HL-60 (cell line): ENCODE measurements around the gene ATXN3.

Experiments
- GABPA ChIP-seq: IDR thresholded peaks from 2 replicates; pipeline ENCODE4 v1.6.1; 2012; ENCODE audit warnings: low read depth
- POLR2AphosphoS5 ChIP-seq: IDR thresholded peaks from 2 replicates; pipeline ENCODE4 v1.6.1; 2012; ENCODE audit warnings: low read depth
- TF ChIP-seq, protein P1 (sequence below): IDR thresholded peaks from one replicate; pipeline ENCODE4 v1.5.1; 2011; ENCODE audit warnings: low read length, control low read depth, inconsistent platforms; ENCODE audit not compliant: insufficient read depth
- TF ChIP-seq, protein P2 (sequence below): IDR thresholded peaks from 2 replicates; pipeline ENCODE4 v1.6.1; 2012; ENCODE audit warnings: low read depth; ENCODE audit not compliant: insufficient replicate concordance

DNA sequence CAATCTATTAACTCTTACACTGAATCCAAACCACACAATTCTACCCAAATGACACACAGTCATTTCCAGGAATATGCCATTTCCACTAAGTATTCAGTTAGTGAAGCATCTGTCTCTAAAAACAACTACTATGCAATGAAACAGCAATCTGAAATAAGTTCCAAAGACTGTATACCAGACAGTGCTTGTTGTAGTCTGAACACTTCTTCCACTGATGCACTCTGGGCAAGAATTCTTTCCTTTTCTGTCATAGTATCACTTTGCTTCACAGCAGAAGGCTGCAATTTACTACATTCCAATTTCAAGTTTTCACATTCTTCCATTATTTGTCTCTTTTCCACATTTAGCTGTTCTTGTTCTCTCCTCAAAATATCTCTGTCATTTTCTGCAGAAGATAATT lies 92.3 kb downstream of the ATXN3 start:
- TF ChIP-seq, protein P1, sequence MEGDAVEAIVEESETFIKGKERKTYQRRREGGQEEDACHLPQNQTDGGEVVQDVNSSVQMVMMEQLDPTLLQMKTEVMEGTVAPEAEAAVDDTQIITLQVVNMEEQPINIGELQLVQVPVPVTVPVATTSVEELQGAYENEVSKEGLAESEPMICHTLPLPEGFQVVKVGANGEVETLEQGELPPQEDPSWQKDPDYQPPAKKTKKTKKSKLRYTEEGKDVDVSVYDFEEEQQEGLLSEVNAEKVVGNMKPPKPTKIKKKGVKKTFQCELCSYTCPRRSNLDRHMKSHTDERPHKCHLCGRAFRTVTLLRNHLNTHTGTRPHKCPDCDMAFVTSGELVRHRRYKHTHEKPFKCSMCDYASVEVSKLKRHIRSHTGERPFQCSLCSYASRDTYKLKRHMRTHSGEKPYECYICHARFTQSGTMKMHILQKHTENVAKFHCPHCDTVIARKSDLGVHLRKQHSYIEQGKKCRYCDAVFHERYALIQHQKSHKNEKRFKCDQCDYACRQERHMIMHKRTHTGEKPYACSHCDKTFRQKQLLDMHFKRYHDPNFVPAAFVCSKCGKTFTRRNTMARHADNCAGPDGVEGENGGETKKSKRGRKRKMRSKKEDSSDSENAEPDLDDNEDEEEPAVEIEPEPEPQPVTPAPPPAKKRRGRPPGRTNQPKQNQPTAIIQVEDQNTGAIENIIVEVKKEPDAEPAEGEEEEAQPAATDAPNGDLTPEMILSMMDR, result no peak
- no peak for TF ChIP-seq POLR2AphosphoS5
- TF ChIP-seq, protein P2, sequence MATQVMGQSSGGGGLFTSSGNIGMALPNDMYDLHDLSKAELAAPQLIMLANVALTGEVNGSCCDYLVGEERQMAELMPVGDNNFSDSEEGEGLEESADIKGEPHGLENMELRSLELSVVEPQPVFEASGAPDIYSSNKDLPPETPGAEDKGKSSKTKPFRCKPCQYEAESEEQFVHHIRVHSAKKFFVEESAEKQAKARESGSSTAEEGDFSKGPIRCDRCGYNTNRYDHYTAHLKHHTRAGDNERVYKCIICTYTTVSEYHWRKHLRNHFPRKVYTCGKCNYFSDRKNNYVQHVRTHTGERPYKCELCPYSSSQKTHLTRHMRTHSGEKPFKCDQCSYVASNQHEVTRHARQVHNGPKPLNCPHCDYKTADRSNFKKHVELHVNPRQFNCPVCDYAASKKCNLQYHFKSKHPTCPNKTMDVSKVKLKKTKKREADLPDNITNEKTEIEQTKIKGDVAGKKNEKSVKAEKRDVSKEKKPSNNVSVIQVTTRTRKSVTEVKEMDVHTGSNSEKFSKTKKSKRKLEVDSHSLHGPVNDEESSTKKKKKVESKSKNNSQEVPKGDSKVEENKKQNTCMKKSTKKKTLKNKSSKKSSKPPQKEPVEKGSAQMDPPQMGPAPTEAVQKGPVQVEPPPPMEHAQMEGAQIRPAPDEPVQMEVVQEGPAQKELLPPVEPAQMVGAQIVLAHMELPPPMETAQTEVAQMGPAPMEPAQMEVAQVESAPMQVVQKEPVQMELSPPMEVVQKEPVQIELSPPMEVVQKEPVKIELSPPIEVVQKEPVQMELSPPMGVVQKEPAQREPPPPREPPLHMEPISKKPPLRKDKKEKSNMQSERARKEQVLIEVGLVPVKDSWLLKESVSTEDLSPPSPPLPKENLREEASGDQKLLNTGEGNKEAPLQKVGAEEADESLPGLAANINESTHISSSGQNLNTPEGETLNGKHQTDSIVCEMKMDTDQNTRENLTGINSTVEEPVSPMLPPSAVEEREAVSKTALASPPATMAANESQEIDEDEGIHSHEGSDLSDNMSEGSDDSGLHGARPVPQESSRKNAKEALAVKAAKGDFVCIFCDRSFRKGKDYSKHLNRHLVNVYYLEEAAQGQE, result no peak
- TF ChIP-seq GABPA, result no peak
